Lower lobe of right lung (tissue), 2 donors: Measurements from ENCODE around the gene FBN3. TPM values are rescaled to one million over a fixed set of nuclear protein-coding genes. Genes with fewer than 3 reads are reported as not detected.
A peak's percentile ranks its signal among the peaks of the same experiment; 100 is the strongest.

Experiments
- ATAC-seq, 2 donors: fragments of 200-7000 bp; cut with Tn5 transposase; one replicate each; pipeline ENCODE4 v1.9.1; 2020 to 2022; ENCODE audit warnings: mild to moderate bottlenecking in 2 of 2, moderate library complexity in 2 of 2
- DNase-seq: peaks from one replicate; pipeline ENCODE4 v3.0.0-alpha.2; 2020
- H3K27ac ChIP-seq: fragments of 200-600 bp; one replicate; pipeline ENCODE4 v1.8.0; 2022
- H3K27me3 ChIP-seq: fragments of 200-600 bp; one replicate; pipeline ENCODE4 v1.8.0; 2022; ENCODE audit warnings: low read depth
- H3K36me3 ChIP-seq: fragments of 200-600 bp; one replicate; pipeline ENCODE4 v1.8.0; 2022; ENCODE audit warnings: mild to moderate bottlenecking
- H3K4me1 ChIP-seq: fragments of 200-600 bp; one replicate; pipeline ENCODE4 v1.8.0; 2022
- H3K4me3 ChIP-seq: fragments of 200-600 bp; one replicate; pipeline ENCODE4 v1.8.0; 2022; ENCODE audit warnings: mild to moderate bottlenecking
- H3K9me3 ChIP-seq: fragments of 200-600 bp; one replicate; pipeline ENCODE4 v1.8.0; 2022
- CTCF ChIP-seq: fragments of 200-600 bp; IDR thresholded peaks from one replicate; pipeline ENCODE4 v1.8.0; 2022; ENCODE audit warnings: antibody characterized with exemption, mild to moderate bottlenecking
- intact Hi-C: fragments of 100-400 bp; cut with DNase I; formaldehyde crosslinking; loops from one replicate; pipeline ENCODE4 v1.11.0; 2022
- total RNA-seq: library from RNA; stranded (reverse); fragmentation: NEBNext Ultra II Directional; extraction: Animal tissue kit (Norgen Biotek cat#: 25700); gene quantifications from one replicate; pipeline ENCODE4 v1.2.1, GENCODE V29; 2021
- donor health status: DM: no; HTN: yes; CAD: no; lungs with severe emphysema.

The FBN3 gene
- total RNA-seq, 1 donor from 2014 or later, result 7.0 TPM

- Histone ChIP-seq H3K27ac (no peak overlapping the region), H3K9me3 (no peaks in the 10 kb centered on the region), H3K36me3 (no peaks in the 10 kb centered on the region), H3K27me3 (peaks cover 47% of the 10 kb centered on the region), H3K4me1 (peaks cover 15% of the 10 kb centered on the region), H3K4me3 (no peak overlapping the region)
- intact Hi-C loops, result no loop called here
- DNase-seq (no peak), ATAC-seq (peak; percentile 43 to 61)
- no peak for TF ChIP-seq CTCF
Measured at GRCh38 chr19:8147582-8147978, 1.8 kb downstream of the FBN3 start.

GRCh38 chr19:8146877-8147581 is 2.4 kb downstream of the FBN3 start:
- DNase-seq (no peak), ATAC-seq (peak; percentile 27 to 43)
- no peak overlapping the region for H3K27ac ChIP-seq
- intact Hi-C loops, result no loop called here
- peaks cover 15% of the 10 kb centered on the region for H3K4me1 ChIP-seq
- no peak overlapping the region for H3K4me3 ChIP-seq
- no peak for TF ChIP-seq CTCF
- H3K27me3 ChIP-seq, result peaks cover 47% of the 10 kb centered on the region
- H3K36me3 ChIP-seq, result no peaks in the 10 kb centered on the region
- no peaks in the 10 kb centered on the region for H3K9me3 ChIP-seq

- DNase-seq (no peak), ATAC-seq (no peak)
- Histone ChIP-seq H3K4me3 (no peak overlapping the region), H3K27ac (no peak overlapping the region), H3K9me3 (no peaks in the 10 kb centered on the region), H3K36me3 (no peaks in the 10 kb centered on the region), H3K27me3 (peaks cover 31% of the 10 kb centered on the region), H3K4me1 (peaks cover 20% of the 10 kb centered on the region)
- TF ChIP-seq CTCF, result no peak
- intact Hi-C loops, result no loop called here
Measured at GRCh38 chr19:8144273-8144995, 5.0 kb downstream of the FBN3 start.

DNA sequence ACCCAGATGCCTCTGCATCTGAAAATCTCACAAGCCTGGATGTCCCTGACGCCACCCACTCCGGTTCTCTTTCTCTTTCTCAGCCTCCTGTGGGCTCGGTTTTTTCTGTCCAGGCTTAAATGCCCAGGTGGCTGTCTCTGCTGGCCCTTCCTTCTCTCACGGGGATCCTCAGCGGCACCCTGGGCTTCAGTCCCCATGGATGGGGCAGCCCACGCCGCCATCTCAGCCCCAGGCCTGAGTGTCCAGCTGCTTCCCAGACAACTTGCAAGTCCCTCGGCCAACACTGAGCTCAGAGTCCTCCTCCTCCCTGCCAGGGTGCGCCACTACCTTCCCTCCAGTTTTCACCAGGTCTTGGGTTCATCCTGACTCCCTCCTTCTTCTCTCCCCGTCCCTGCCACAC is 6.4 kb downstream of the FBN3 start:
- peaks cover 17% of the 10 kb centered on the region for H3K27me3 ChIP-seq
- intact Hi-C loops, result no loop called here
- no peak for ATAC-seq
- no peak overlapping the region for H3K27ac ChIP-seq
- peaks cover 15% of the 10 kb centered on the region for H3K4me1 ChIP-seq
- DNase-seq, result no peak
- no peak for TF ChIP-seq CTCF
- no peaks in the 10 kb centered on the region for H3K36me3 ChIP-seq
- no peak overlapping the region for H3K4me3 ChIP-seq
- H3K9me3 ChIP-seq, result no peaks in the 10 kb centered on the region

- Histone ChIP-seq H3K27me3 (peaks cover 12% of the 10 kb centered on the region), H3K4me3 (no peak overlapping the region), H3K27ac (no peak overlapping the region), H3K36me3 (no peaks in the 10 kb centered on the region), H3K4me1 (peaks cover 15% of the 10 kb centered on the region), H3K9me3 (no peaks in the 10 kb centered on the region)
- intact Hi-C loops, result no loop called here
- TF ChIP-seq CTCF, result no peak
- ATAC-seq (no peak), DNase-seq (no peak)
Measured at GRCh38 chr19:8142513-8142900, 6.9 kb downstream of the FBN3 start.
